Measurements from ENCODE around the gene HORMAD2. TPM values are rescaled to one million over a fixed set of nuclear protein-coding genes. Genes with fewer than 3 reads are reported as not detected.

Gene HORMAD2
- total and polyA plus RNA-seq, 9 of the 15 experiments (the other 6 are each of a cell fraction or from before 2014, with no cell fraction given): not detected

- TF ChIP-seq UBTF (IDR thresholded peaks at IDR 0.05; ENCODE audit: borderline replicate concordance in 1 of 2, low read depth in 2 of 2, low read length in 2 of 2) (peak; percentile 37 to 64; a peak in 1 of 4 replicates), NR2C2 (CRISPR knock-in tag; IDR thresholded peaks at IDR 0.05) (no peak), NR2C2 (tag; IDR thresholded peaks at IDR 0.05) (peak; percentile 20; the same call in 1 of the 2 replicates), CEBPB (tag; IDR thresholded peaks at IDR 0.05) (peak; percentile 77), ZNF830 (CRISPR knock-in tag; IDR thresholded peaks at IDR 0.05) (no peak), HMBOX1 (IDR thresholded peaks at IDR 0.05) (peak; percentile 57; the same call in 1 of the 2 replicates), ATF3 (IDR thresholded peaks at IDR 0.05) (0 out of 2 replicates have a peak, but pooled peaks have one; percentile 43), ATF3 (CRISPR knock-in tag; conservative IDR thresholded peaks at IDR 0.05) (no peak)
Measured at GRCh38 chr22:30212363-30212995, 132.2 kb downstream of the HORMAD2 start (continued).
